GM21390 (cell line): ENCODE measurements around the gene ADD2.

Experiments
- ATAC-seq: cut with Tn5 transposase; IDR thresholded peaks from one replicate; pipeline ENCODE4 v1.9.1; 2021; ENCODE audit not compliant: unreplicated experiment

Gene ADD2

GRCh38 chr2:70707706-70708105, 60.3 kb downstream of the ADD2 start:
- ATAC-seq: no peak

- ATAC-seq: no peak
These were observed 61.8 kb downstream of the ADD2 start for GRCh38 chr2:70706026-70706795.

DNA sequence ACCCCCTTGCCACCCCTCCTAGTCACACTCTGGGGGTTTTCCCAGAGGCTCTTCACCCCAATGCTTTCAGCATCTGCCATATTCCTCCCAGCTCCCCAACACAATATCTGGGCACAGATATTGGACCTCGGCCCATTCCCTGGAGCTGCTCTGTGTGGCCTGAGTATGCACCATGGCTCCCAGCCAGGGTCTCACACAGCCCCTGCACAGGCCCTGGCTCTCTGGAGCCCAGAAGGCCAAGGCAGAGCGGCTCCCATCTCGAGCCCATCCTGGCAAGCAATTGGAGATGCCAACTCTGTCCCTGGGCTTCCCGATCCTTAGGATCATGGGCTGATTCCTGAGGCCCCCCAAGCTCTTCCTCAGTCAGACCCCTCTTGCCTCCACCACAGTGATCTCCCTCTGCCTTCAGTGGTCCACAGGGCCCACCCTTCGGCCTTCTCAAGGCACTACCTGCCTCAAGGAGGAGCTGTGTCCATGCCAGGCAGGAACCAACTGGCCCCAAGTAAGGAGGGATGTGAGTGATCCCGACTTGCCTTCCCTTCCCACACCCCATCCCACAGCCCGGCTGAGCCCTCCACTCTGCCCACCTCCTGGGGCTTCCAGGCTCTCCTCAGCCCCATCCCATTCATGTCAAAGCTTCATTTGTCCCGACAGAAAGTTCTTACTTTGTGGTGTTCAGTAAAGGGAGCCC, 62.7 kb downstream of the ADD2 start:
- no peak for ATAC-seq

DNA sequence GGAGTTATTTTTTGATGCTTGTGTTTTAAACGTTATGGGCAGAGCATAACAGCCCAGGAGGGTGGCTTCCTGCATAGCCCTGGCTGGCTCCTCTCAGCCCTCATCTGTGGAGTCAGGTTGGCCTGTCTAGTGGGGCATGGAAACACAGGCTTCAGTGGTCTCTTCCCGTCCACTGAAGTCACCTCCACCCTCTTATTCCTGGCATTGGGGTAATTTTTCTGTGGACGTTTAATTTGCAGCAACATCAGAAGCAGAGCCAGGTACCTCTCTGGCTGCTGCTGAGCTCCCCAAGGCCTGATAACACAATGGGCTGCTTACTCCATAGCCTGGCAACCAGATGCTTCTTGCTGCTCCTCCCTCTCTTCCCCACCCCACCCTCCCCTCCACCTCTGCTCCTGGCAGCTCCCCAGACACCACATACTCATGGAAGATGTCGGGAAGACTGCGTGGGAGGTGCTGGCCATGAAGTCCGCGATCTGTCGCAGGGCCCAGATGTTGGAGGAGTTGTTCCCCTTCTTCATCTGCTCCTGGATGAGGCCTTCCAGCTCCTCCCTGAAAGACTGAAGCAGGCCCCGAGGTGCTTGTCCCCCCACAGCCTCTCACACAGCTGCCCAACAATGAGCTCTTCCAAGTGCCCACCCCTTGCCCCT, 64.0 kb downstream of the ADD2 start:
- no peak for ATAC-seq

DNA sequence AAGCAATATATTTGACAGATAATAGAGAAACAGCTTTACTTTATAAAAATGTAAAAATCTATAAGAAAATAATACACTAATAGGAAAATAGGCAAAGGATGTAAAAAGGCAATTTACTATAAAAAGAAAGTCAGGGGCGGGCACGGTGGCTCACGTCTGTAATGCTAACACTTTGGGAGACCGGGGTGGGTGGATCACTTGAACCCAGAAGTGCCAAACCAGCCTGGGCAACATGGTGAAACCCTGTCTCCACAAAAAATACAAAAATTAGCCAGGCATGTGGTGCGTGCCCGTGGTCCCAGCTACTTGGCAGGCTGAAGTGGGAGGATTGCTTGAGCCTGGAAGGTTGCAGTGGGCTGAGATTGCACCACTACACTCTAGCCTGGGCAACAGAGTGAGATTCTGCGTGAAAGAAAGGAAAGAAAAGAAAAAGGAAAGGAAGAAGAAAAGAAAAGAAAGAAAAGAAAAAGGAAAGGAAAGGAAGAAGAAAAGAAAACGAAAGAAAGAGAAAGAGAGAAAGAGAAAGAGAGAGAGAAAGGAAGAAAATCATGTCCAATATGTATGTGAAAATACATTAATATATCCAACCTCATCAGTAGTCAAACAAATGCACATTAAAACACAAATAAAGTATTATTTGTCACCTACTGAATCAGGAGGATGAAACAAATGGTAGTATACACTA, 65.1 kb downstream of the ADD2 start:
- no peak for ATAC-seq

- ATAC-seq: no peak
These were observed 69.2 kb downstream of the ADD2 start for GRCh38 chr2:70698847-70699246.

- ATAC-seq: no peak
These were observed 70.2 kb downstream of the ADD2 start for GRCh38 chr2:70697603-70698383.

DNA sequence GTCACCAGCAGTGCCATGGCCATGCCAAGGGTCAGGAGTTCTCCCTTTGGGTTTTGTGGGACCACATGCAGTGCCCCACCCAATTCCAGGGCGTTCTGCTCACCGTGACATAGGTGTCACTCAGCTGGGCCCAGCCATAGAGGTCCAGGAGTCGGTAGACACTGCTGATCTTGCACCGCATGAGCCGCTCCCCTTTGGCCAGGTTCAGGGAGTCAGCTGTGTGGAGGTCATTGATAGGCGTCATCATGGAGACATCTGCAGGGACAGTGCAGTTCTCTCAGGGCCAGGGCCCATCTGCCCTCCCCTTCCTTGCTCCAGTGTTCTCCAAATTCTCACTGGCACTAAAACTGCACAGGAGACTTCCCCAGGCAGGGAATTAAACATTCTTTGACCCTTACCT, 71.9 kb downstream of the ADD2 start:
- no peak for ATAC-seq

GRCh38 chr2:70692256-70692655, 75.7 kb downstream of the ADD2 start:
- no peak for ATAC-seq

DNA sequence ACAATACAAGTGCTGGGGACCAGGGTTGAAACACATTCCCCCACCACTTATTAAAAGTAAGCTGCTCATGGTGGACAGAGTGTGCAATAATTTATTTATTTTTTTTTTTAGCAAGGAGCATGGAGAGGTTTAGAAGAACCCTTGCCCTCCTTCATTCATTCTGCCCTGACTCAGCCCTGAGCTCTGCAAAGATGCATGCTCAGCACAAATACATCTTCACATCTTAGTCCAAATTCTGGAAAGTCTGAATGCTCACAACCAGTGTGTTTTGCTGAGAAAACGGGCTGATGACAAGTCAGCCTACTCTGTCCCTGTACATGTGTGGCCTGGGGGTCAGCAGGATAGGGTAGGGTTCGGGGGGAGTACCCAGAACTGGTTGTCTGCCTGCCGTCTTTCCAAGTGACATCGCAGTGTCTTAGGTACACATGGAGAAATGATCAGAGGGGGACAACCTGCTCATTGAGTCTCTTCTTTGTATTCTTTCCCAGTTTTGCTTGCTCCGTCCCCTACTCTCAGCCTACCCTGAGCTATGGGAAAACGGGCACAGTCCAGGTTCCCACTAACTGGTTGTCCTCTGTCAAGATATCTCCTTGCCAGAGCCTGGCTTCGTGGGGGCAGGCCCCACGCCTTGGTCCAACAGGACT, 76.4 kb downstream of the ADD2 start:
- no peak for ATAC-seq

DNA sequence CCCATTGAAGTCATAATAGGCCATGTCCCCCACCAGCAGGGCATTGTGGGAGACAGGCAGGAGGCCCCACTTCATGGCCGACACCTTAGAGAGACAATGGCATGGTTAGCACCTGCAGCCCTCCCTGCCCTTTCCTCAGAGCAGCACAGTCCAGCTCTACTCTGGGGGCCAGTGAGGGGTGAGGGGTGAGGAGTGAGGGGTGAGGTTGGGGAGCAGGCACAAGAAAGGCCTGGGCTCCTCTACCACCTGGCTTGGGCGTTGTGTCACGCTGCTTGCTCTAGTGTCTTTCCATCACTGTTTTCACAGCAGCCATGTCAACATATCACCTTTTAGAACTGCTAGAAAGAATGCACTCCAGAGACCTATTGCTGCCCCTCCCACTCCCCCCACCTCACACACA, 77.2 kb downstream of the ADD2 start:
- no peak for ATAC-seq

DNA sequence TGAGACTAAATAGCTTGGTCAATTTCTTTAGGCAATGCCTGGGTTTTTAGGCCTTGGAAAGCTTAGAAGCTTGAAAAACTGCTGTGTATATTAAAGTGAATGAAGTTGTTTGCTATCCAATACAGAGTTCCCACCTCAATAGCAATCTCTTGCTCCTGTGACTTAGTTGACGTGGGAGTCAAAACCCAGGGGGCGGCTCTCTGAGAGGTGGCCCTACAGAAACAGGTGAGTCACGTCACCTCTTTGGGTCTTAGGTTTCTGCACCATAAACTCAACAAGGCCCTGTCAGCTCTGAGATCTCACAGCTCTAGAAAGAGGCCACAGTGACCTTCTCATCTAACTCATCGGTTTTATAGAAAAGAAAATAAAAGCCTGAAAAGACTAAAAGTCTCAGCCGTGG, 79.6 kb downstream of the ADD2 start:
- no peak for ATAC-seq

DNA sequence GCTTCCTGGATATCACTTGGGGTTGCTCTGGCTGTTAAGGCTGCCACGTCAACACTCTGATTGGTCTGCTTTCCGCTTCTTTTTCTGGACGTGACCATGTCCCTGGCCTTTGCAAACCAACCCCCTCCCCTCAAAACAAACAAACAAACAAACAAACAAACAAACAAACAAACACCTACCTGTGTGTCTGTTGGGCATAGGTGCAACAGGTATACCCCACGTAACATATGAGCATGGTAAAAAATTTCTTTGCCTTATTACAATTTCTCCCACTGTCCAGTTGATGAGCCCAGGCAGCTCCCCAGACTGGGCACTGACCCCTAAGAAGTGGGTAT, 80.6 kb downstream of the ADD2 start:
- no peak for ATAC-seq

GRCh38 chr2:70686577-70687460, 81.2 kb downstream of the ADD2 start:
- no peak for ATAC-seq

DNA sequence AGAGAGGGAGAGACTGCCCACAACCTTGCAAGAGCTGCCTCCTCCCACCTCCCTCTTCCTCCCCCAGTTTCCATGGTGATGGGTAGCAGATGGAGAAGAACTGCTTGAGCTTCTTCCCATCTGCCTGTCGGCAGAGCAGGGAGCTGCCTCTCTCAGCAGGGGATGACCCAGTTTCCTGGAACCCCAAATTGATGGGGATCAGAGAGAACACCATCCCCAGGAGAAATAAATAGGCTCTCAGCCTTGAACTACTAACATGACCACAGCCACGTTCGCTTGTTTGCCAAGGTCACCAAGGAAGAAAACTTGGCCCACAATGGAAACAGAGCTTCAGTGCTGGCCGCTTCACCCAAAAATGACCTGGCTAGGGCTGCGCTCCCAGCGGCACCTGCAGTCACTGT, 82.2 kb downstream of the ADD2 start:
- ATAC-seq: no peak

DNA sequence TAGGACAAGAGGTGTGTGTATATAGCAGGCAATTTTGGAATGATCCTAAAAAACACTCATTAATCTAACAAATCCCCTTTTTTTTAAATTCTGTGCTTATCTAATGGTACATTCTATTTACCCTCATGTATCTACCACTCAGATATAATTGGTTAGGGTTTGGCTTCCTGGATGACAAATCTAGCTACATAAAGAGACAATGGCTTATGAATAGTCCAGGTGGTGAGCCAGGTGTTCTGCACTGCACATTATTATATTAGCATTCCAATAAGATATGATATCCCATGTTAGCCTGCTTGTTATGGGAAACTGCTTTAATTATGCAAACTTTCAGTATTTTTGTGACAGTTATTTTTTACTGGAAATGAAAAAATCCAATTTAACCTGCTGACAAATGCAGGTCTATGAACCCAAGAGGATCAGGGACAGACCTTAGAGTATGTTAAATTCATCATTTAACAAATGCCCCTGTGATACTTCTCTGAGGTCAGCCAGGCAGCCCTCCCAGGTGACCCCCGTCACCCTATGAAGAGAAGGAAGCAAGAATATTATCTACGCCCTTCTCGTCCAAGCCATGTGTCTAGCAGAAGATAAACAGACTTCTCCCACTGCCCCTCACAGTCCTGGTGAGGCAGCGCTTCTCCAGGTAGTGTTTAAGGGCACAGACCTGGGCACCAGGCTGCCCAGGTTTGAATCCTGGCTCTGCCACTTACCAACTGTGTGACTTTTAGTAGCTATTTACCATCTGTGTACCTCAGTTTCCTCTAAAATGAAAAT, 83.0 kb downstream of the ADD2 start:
- ATAC-seq: no peak

DNA sequence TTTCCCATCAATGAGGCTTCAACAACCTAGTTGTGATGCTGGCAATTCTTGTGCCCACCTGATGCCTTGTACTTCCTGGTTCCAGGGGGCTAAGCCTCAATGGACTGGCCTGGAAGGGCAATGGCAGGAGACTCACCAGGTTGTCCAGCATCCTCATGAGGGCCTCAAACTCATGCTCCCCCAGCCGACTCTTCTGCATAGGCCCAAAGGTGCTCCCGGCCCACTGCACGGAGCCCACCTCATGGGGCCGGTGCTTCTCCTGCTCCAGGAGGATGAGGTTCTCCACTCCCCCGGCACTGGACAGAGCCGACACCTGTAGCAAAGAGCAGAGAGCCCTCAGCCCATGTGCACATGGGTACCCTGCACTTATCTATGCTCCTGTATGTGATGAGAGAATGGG, 84.5 kb downstream of the ADD2 start:
- no peak for ATAC-seq

- no peak for ATAC-seq
These were observed 87.3 kb downstream of the ADD2 start for GRCh38 chr2:70680735-70681134.

- no peak for ATAC-seq
These were observed 88.7 kb downstream of the ADD2 start for GRCh38 chr2:70679259-70679658.
